GM23248 (cell line): ENCODE results near the gene MORC3. TPM values are rescaled to one million over a fixed set of nuclear protein-coding genes. Genes with fewer than 3 reads are reported as not detected.

Experiments used
- DNase-seq: peaks from one replicate; pipeline ENCODE4 v3.0.0-alpha.2; 2015
- H2AFZ ChIP-seq: fragments of 200-600 bp; sonication (generic); 2 replicates; pipeline ENCODE4 v1.6.1; 2016; ENCODE audit warnings: antibody characterized with exemption
- H3F3A ChIP-seq: fragments of 200-600 bp; sonication (generic); 2 replicates; pipeline ENCODE4 v1.6.1; 2016; ENCODE audit warnings: mild to moderate bottlenecking, antibody characterized with exemption, mixed run types; ENCODE audit not compliant: insufficient read depth
- H3K27ac ChIP-seq: fragments of 200-600 bp; sonication (generic); 2 replicates; pipeline ENCODE4 v1.5.1; 2016; ENCODE audit warnings: mild to moderate bottlenecking
- H3K27me3 ChIP-seq: fragments of 200-600 bp; sonication (generic); replicated peaks from 2 replicates; pipeline ENCODE4 v1.6.1; 2016; ENCODE audit warnings: mild to moderate bottlenecking; ENCODE audit not compliant: insufficient read depth
- H3K36me3 ChIP-seq: fragments of 200-600 bp; sonication (generic); 2 replicates; pipeline ENCODE4 v1.6.1; 2016; ENCODE audit warnings: low read depth, mild to moderate bottlenecking
- H3K4me1 ChIP-seq: fragments of 200-600 bp; sonication (generic); 2 replicates; pipeline ENCODE4 v1.6.1; 2016; ENCODE audit warnings: mild to moderate bottlenecking; ENCODE audit not compliant: insufficient read depth
- H3K4me2 ChIP-seq: fragments of 200-600 bp; sonication (generic); one replicate; pipeline ENCODE4 v1.6.1; 2016; ENCODE audit warnings: mild to moderate bottlenecking; ENCODE audit not compliant: unreplicated experiment
- H3K4me3 ChIP-seq: fragments of 200-600 bp; sonication (generic); 2 replicates; pipeline ENCODE4 v1.5.1; 2016; ENCODE audit warnings: mild to moderate bottlenecking
- H3K79me2 ChIP-seq: fragments of 200-600 bp; sonication (generic); 2 replicates; pipeline ENCODE4 v1.6.1; 2016; ENCODE audit warnings: mild to moderate bottlenecking; ENCODE audit not compliant: insufficient read depth
- H3K9ac ChIP-seq: fragments of 200-600 bp; sonication (generic); 2 replicates; pipeline ENCODE4 v1.6.1; 2016; ENCODE audit warnings: mild to moderate bottlenecking
- H3K9me2 ChIP-seq: fragments of 200-600 bp; sonication (generic); 2 replicates; pipeline ENCODE4 v1.6.1; 2016; ENCODE audit warnings: mixed run types, mild to moderate bottlenecking, moderate library complexity; ENCODE audit not compliant: insufficient read depth
- H3K9me3 ChIP-seq: fragments of 200-600 bp; sonication (generic); one replicate; pipeline ENCODE4 v1.6.1; 2017; ENCODE audit warnings: low read depth
- H4K20me1 ChIP-seq: fragments of 200-600 bp; sonication (generic); 2 replicates; pipeline ENCODE4 v1.6.0; 2016; ENCODE audit not compliant: insufficient read depth
- EZH2 ChIP-seq: fragments of 200-600 bp; sonication (generic); IDR thresholded peaks from 2 replicates; pipeline ENCODE4 v1.6.1; 2018; ENCODE audit warnings: antibody characterized with exemption, mild to moderate bottlenecking; ENCODE audit not compliant: insufficient read depth, poor library complexity, severe bottlenecking
- EZH2phosphoT487 ChIP-seq: fragments of 200-600 bp; sonication (generic); IDR thresholded peaks from 2 replicates; pipeline ENCODE4 v1.6.1; 2018; ENCODE audit warnings: antibody characterized with exemption, moderate library complexity, mild to moderate bottlenecking, low read depth; ENCODE audit not compliant: insufficient read depth
- WGBS, 2 experiments: methylation state at CpG; one replicate each; pipeline ENCODE4 v1.1.6; 2015 to 2017; ENCODE audit warnings: low lambda C conversion rate in 2 of 2, low coverage in 1 of 2; ENCODE audit errors: missing lambda C conversion rate in 2 of 2; 5-methylcytosine and 5-hydroxymethylcytosine counted together
- in situ Hi-C: fragments of 300-500 bp; cut with MboI; formaldehyde crosslinking; loops from 2 replicates; pipeline ENCODE4 v1.15.0; 2020
- polyA plus RNA-seq: library from polyadenylated mRNA; unstranded; fragments of >200 nt; fragmentation: Nextera tagmentation; extraction: Ambion mirVana; gene quantifications from 2 replicates; pipeline ENCODE4 v1.2.1, GENCODE V29; 2016
- total RNA-seq: library from RNA; depleted of rRNA; stranded (reverse); fragments of >200 nt; shearing (Covaris generic); gene quantifications from 2 replicates; pipeline ENCODE4 v1.2.3, GENCODE V29; 2014

MORC3 gene
- total and polyA plus RNA-seq, 2 experiments from 2014 or later, result 17.4 to 35.1 TPM

- TF ChIP-seq EZH2phosphoT487 (no peak), EZH2 (no peak)
- Histone ChIP-seq H3K36me3 (peaks cover 38% of the 10 kb centered on the region), H4K20me1 (no peaks in the 10 kb centered on the region), H3K4me1 (peaks cover 31% of the 10 kb centered on the region), H3K9ac (peak overlapping the region; percentile 39; the same call in 1 of the 2 replicates), H3K79me2 (peaks cover 61% of the 10 kb centered on the region), H3K27ac (peak overlapping the region; percentile 75), H3K4me2 (peak overlapping the region; percentile 9), H3K27me3 (no peaks in the 10 kb centered on the region), H2AFZ (no peak overlapping the region), H3F3A (peaks cover 42% of the 10 kb centered on the region), H3K4me3 (no peak overlapping the region), H3K9me2 (no peaks in the 10 kb centered on the region), H3K9me3 (no peaks in the 10 kb centered on the region)
- DNase-seq, result peak; percentile 69
- in situ Hi-C loops, result no loop called here
- 73 to 74% methylated on average over 11 of the region's 11 CpGs for WGBS, 2 experiments
These were observed 30.4 kb downstream of the MORC3 start for GRCh38 chr21:36350282-36350910.

GRCh38 chr21:36354918-36355680 is 35.1 kb downstream of the MORC3 start:
- Histone ChIP-seq H3K27ac (no peak overlapping the region), H3K9me3 (no peaks in the 10 kb centered on the region), H2AFZ (no peak overlapping the region), H3K9me2 (no peaks in the 10 kb centered on the region), H4K20me1 (no peaks in the 10 kb centered on the region), H3K4me3 (no peak overlapping the region), H3K9ac (no peak overlapping the region), H3K27me3 (no peaks in the 10 kb centered on the region), H3K4me2 (no peak overlapping the region), H3F3A (peaks cover 4% of the 10 kb centered on the region), H3K4me1 (peaks cover 8% of the 10 kb centered on the region), H3K36me3 (peaks cover 42% of the 10 kb centered on the region), H3K79me2 (peaks cover 78% of the 10 kb centered on the region)
- no peak for DNase-seq
- WGBS, 2 experiments, result 96 to 99% methylated on average over 5 of the region's 5 CpGs
- in situ Hi-C loops, result no loop called here
- TF ChIP-seq EZH2phosphoT487 (no peak), EZH2 (no peak)

GRCh38 chr21:36355868-36356267 is 35.9 kb downstream of the MORC3 start:
- no peak for DNase-seq
- Histone ChIP-seq H3K27ac (no peak overlapping the region), H3K4me2 (no peak overlapping the region), H3K79me2 (peaks cover 84% of the 10 kb centered on the region), H3F3A (no peaks in the 10 kb centered on the region), H2AFZ (no peak overlapping the region), H3K9ac (no peak overlapping the region), H3K4me3 (no peak overlapping the region), H3K36me3 (peaks cover 49% of the 10 kb centered on the region), H3K9me2 (no peaks in the 10 kb centered on the region), H3K9me3 (no peaks in the 10 kb centered on the region), H3K27me3 (no peaks in the 10 kb centered on the region), H4K20me1 (no peaks in the 10 kb centered on the region), H3K4me1 (peaks cover under 1% of the 10 kb centered on the region; the same call in 1 of the 2 replicates)
- 92 to 96% methylated on average over 2 of the region's 2 CpGs for WGBS, 2 experiments
- TF ChIP-seq EZH2phosphoT487, result no peak
- in situ Hi-C loops, result no loop called here

GRCh38 chr21:36359185-36359584 is 39.2 kb downstream of the MORC3 start:
- Histone ChIP-seq H3K4me2 (no peak overlapping the region), H4K20me1 (no peaks in the 10 kb centered on the region), H3K27ac (no peak overlapping the region), H3K4me1 (no peaks in the 10 kb centered on the region), H3K79me2 (peaks cover 67% of the 10 kb centered on the region), H3F3A (no peaks in the 10 kb centered on the region), H2AFZ (no peak overlapping the region), H3K36me3 (peaks cover 67% of the 10 kb centered on the region), H3K27me3 (no peaks in the 10 kb centered on the region), H3K4me3 (no peak overlapping the region), H3K9me2 (no peaks in the 10 kb centered on the region), H3K9me3 (no peaks in the 10 kb centered on the region), H3K9ac (no peak overlapping the region)
- WGBS, 2 experiments, result 98 to 100% methylated on average over 2 of the region's 2 CpGs
- DNase-seq, result no peak
- TF ChIP-seq EZH2 (no peak), EZH2phosphoT487 (no peak)
- in situ Hi-C loops, result no loop called here
